ENCODE measurements around the gene MISP3.

Gene MISP3

DNA sequence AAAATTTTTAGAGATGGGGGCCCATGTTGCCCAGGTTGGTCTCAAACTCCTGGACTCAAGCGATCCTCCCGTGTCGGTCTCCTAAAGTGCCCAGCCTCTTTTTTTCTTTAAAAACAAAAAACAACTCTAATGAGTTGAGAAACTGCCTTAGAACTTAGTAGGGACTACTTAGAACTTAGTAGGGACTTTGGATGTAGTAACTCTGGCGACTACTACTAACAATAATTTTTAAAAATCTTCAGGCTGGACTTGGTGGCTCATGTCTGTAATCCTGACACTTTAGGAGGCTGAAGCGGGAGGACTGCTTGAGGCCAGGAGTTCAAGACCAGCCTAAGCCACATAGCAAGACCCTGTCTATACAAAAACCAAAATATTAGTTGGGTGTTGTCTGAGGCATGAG, 13.5 kb downstream of the MISP3 start:
- no peak overlapping the region for H3K9ac ChIP-seq (ENCODE audit: low read length)
- no peaks in the 10 kb centered on the region for H3K9me3 ChIP-seq (ENCODE audit: low read length)
- H3K4me3 ChIP-seq (ENCODE audit: low read depth in 1 of 2, low read length in 2 of 2): no peak overlapping the region
- H3K27ac ChIP-seq (ENCODE audit: low read depth, low read length): no peak overlapping the region
- H3K36me3 ChIP-seq (ENCODE audit: insufficient read depth, low read length): peaks cover 14% of the 10 kb centered on the region
- H3K4me1 ChIP-seq (ENCODE audit: insufficient read depth, low read length): peaks cover 15% of the 10 kb centered on the region
- H3K27me3 ChIP-seq (ENCODE audit: control insufficient read depth in 1 of 2, insufficient read depth in 2 of 2, low read length in 2 of 2): no peaks in the 10 kb centered on the region

DNA sequence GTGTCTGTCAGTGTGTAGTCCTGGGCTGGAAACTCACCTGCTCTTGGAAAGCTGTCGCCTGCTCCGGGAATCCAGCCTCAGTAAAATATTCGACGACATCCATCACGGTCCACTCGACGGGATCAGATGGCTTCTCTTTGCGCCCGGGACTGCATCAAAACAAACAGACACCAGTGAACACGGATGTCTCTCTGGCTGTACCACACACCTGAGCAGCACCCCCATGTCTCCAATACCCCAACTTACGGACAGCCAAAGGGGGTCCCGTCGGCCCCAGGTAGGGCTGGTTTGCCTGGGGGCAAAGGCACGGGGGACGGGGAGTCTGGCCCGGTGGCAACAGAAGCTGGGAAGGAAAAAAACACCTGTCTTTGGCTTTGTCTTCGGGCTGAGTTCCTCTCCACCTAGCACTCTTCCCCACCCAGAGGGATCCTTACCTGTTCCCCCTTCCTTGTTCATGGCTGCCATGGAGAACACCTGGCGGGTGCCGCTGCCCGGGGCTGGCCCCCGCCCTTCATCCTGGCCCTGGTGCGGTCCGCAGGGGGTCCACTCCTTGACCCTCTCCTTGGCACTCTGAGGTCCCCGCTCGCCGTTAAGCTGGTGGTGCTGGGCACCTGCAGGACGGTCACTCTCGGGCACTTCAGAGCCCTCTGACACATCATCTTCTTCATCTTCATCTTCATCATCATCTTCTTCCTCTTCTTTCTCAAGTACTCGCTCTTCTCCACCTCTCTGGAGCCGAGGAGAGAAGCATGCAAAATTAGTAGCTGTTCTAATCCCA, 16.2 kb downstream of the MISP3 start:
- peaks cover 14% of the 10 kb centered on the region for H3K4me1 ChIP-seq (ENCODE audit: insufficient read depth, low read length)
- peak overlapping the region; percentile 32 to 52 for H3K4me3 ChIP-seq (ENCODE audit: low read depth in 1 of 2, low read length in 2 of 2)
- peaks cover 14% of the 10 kb centered on the region for H3K36me3 ChIP-seq (ENCODE audit: insufficient read depth, low read length)
- peaks cover 6% of the 10 kb centered on the region for H3K9me3 ChIP-seq (ENCODE audit: low read length)
- H3K27ac ChIP-seq (ENCODE audit: low read depth, low read length): no peak overlapping the region
- H3K9ac ChIP-seq (ENCODE audit: low read length): no peak overlapping the region
- no peaks in the 10 kb centered on the region for H3K27me3 ChIP-seq (ENCODE audit: control insufficient read depth in 1 of 2, insufficient read depth in 2 of 2, low read length in 2 of 2)

DNA sequence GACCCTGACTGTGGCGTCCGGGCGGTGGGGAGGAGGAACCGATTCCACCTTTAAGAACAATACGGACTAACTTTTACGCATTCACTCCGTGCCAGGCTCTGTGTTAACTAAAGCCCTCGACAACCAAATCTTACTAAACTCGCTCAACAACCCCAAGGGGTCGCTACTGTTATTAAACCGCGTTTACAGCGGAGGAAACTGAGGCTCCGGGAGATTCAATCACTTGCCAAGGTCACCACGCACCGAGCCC, 16.8 kb downstream of the MISP3 start:
- Histone ChIP-seq H3K36me3 (ENCODE audit: insufficient read depth, low read length) (peaks cover 14% of the 10 kb centered on the region), H3K4me1 (ENCODE audit: insufficient read depth, low read length) (peaks cover 14% of the 10 kb centered on the region), H3K4me3 (ENCODE audit: low read depth in 1 of 2, low read length in 2 of 2) (peak overlapping the region; percentile 32 to 52), H3K27me3 (ENCODE audit: control insufficient read depth in 1 of 2, insufficient read depth in 2 of 2, low read length in 2 of 2) (no peaks in the 10 kb centered on the region), H3K27ac (ENCODE audit: low read depth, low read length) (no peak overlapping the region), H3K9ac (ENCODE audit: low read length) (no peak overlapping the region), H3K9me3 (ENCODE audit: low read length) (peaks cover 6% of the 10 kb centered on the region)

- H3K4me3 ChIP-seq (ENCODE audit: low read depth in 1 of 2, low read length in 2 of 2): peak overlapping the region; percentile 42 to 52
- no peaks in the 10 kb centered on the region for H3K27me3 ChIP-seq (ENCODE audit: control insufficient read depth in 1 of 2, insufficient read depth in 2 of 2, low read length in 2 of 2)
- peaks cover 6% of the 10 kb centered on the region for H3K9me3 ChIP-seq (ENCODE audit: low read length)
- peak overlapping the region; percentile 58 for H3K27ac ChIP-seq (ENCODE audit: low read depth, low read length)
- peaks cover 14% of the 10 kb centered on the region for H3K36me3 ChIP-seq (ENCODE audit: insufficient read depth, low read length)
- H3K4me1 ChIP-seq (ENCODE audit: insufficient read depth, low read length): peaks cover 14% of the 10 kb centered on the region
- H3K9ac ChIP-seq (ENCODE audit: low read length): no peak overlapping the region
These were observed 17.3 kb downstream of the MISP3 start for GRCh38 chr19:14089662-14090508.

GRCh38 chr19:14090509-14091080, 18.0 kb downstream of the MISP3 start, which contains the start of gene SAMD1:
SAMD1 (minus strand) TSS chr19:14090751.
- no peaks in the 10 kb centered on the region for H3K27me3 ChIP-seq (ENCODE audit: control insufficient read depth in 1 of 2, insufficient read depth in 2 of 2, low read length in 2 of 2)
- H3K4me1 ChIP-seq (ENCODE audit: insufficient read depth, low read length): peaks cover 14% of the 10 kb centered on the region
- no peak within 1 kb of the TSS for H3K9ac ChIP-seq (ENCODE audit: low read length)
- peak within 1 kb of the TSS; percentile 92 for H3K27ac ChIP-seq (ENCODE audit: low read depth, low read length)
- peaks cover 14% of the 10 kb centered on the region for H3K36me3 ChIP-seq (ENCODE audit: insufficient read depth, low read length)
- peak within 1 kb of the TSS; percentile 60 to 87 for H3K4me3 ChIP-seq (ENCODE audit: low read depth in 1 of 2, low read length in 2 of 2)
- peaks cover 6% of the 10 kb centered on the region for H3K9me3 ChIP-seq (ENCODE audit: low read length)

DNA sequence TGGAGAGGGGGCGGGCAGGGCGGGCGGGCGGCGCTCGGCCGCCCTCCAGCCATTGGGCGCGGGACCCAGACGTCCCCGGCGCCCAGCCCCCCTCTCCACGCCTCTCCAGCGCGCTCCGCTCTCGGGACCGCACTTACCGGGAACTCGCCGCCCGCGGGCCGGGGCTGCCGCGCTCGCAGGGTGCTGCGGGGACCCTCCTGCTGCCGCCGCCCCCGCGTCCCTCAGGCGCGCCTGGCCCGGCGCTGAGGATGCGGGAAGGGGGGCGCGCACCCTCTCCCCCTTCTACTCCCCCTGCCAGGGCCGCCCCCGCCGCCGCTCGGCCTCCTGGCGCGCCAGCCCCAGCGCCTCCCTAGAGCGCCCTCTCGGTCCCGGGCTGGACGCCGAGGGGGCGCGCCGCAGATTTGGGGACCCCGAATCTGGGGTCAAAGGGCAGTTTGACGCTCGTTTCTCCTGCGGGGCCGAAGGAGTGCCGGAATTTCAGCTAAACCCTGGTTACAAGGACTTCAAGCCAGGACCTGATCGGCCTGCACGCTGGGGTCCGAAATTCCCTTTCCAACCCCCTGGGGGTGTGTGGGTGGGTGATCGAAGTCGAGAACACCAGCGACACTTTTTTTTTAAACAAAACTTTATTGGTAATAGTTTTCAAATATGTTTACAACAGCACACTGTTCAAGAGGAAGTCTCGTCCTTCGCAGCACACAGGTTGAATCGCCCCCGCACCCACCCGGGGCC, 18.7 kb downstream of the MISP3 start:
- Histone ChIP-seq H3K4me3 (ENCODE audit: low read depth in 1 of 2, low read length in 2 of 2) (peak overlapping the region; percentile 60 to 87), H3K9ac (ENCODE audit: low read length) (no peak overlapping the region), H3K27me3 (ENCODE audit: control insufficient read depth in 1 of 2, insufficient read depth in 2 of 2, low read length in 2 of 2) (no peaks in the 10 kb centered on the region), H3K4me1 (ENCODE audit: insufficient read depth, low read length) (peaks cover 14% of the 10 kb centered on the region), H3K27ac (ENCODE audit: low read depth, low read length) (peak overlapping the region; percentile 92), H3K36me3 (ENCODE audit: insufficient read depth, low read length) (peaks cover 14% of the 10 kb centered on the region), H3K9me3 (ENCODE audit: low read length) (peaks cover 6% of the 10 kb centered on the region)

DNA sequence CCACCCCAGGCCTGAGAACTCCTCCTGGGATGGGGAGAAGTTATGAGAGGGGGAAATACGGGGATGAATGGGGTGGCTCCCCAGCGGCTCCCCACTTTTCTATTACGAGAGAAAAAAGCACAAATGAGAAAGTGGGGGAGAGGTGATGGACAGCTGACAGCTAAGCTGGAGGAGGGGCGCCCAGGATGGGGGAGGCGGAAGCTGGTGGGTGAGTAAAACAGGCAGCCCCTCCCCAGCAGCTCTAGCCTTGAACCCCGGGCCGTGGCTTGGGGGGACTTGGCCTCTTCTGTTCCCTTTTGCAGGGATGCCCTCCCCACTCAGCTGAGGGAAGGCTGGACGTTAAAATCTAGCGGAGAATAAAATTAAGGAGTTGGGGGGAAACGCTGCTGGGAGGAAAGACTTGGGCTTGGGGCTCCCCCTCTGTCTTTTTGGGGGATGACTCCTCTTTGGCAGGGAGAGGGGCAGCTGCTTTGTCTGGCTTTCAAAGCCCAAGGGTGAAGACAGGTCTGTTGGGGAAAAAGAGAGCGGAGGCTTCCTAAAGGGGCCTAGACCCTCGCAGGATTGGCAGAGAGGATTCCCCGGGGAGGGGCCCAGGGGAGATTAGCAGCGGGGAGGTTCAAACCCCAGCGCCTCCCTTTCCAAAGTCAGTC, 19.4 kb downstream of the MISP3 start:
- H3K4me3 ChIP-seq (ENCODE audit: low read depth in 1 of 2, low read length in 2 of 2): peak overlapping the region; percentile 60 to 87
- H3K9ac ChIP-seq (ENCODE audit: low read length): no peak overlapping the region
- no peaks in the 10 kb centered on the region for H3K27me3 ChIP-seq (ENCODE audit: control insufficient read depth in 1 of 2, insufficient read depth in 2 of 2, low read length in 2 of 2)
- H3K9me3 ChIP-seq (ENCODE audit: low read length): peaks cover 6% of the 10 kb centered on the region
- H3K27ac ChIP-seq (ENCODE audit: low read depth, low read length): peak overlapping the region; percentile 92
- H3K4me1 ChIP-seq (ENCODE audit: insufficient read depth, low read length): peaks cover 14% of the 10 kb centered on the region
- peaks cover 21% of the 10 kb centered on the region for H3K36me3 ChIP-seq (ENCODE audit: insufficient read depth, low read length)

DNA sequence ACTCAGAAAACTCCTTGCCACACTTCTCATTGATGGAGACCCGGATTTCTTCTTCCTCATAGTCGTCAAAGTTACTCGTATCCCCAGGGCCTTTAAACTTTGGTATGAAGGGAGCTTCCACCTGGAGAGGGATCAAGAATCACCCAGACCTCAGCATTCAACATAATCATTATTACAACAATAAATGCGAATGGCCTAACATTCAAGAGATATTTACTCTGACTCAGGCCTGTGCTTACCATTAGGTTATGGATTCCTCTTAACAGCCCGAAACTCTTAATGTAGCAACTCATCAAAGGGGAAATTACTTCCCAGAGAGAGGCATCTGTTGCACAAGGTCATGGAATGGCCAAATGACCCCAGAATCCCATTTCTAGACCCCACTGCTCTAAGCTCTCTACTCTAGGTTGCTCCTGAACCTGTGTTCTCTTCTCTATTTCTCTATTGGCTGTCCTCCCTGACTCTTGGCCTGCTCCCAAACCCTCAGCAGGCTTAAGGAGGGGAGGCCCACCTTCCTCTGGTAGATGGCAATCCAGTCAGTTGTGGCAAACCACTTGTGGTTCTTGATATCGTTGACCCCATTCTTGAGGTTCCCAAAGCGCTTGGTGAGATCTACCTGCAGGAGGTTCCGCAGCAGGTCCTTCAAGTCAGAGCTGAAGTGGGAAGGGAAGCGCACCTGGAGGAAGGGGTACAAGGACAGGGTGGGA, 20.7 kb downstream of the MISP3 start:
- H3K36me3 ChIP-seq (ENCODE audit: insufficient read depth, low read length): peaks cover 29% of the 10 kb centered on the region
- H3K9me3 ChIP-seq (ENCODE audit: low read length): peaks cover 6% of the 10 kb centered on the region
- no peaks in the 10 kb centered on the region for H3K27me3 ChIP-seq (ENCODE audit: control insufficient read depth in 1 of 2, insufficient read depth in 2 of 2, low read length in 2 of 2)
- no peak overlapping the region for H3K4me3 ChIP-seq (ENCODE audit: low read depth in 1 of 2, low read length in 2 of 2)
- H3K27ac ChIP-seq (ENCODE audit: low read depth, low read length): no peak overlapping the region
- H3K4me1 ChIP-seq (ENCODE audit: insufficient read depth, low read length): peaks cover 14% of the 10 kb centered on the region
- no peak overlapping the region for H3K9ac ChIP-seq (ENCODE audit: low read length)

- peaks cover 19% of the 10 kb centered on the region for H3K36me3 ChIP-seq (ENCODE audit: insufficient read depth, low read length)
- no peak overlapping the region for H3K4me3 ChIP-seq (ENCODE audit: low read depth in 1 of 2, low read length in 2 of 2)
- no peak overlapping the region for H3K9ac ChIP-seq (ENCODE audit: low read length)
- H3K27me3 ChIP-seq (ENCODE audit: control insufficient read depth in 1 of 2, insufficient read depth in 2 of 2, low read length in 2 of 2): no peaks in the 10 kb centered on the region
- H3K4me1 ChIP-seq (ENCODE audit: insufficient read depth, low read length): peaks cover 7% of the 10 kb centered on the region
- H3K9me3 ChIP-seq (ENCODE audit: low read length): peaks cover 6% of the 10 kb centered on the region
- no peak overlapping the region for H3K27ac ChIP-seq (ENCODE audit: low read depth, low read length)
These were observed 22.3 kb downstream of the MISP3 start for GRCh38 chr19:14094854-14095253.

- no peak overlapping the region for H3K4me3 ChIP-seq (ENCODE audit: low read depth in 1 of 2, low read length in 2 of 2)
- H3K9me3 ChIP-seq (ENCODE audit: low read length): peaks cover 6% of the 10 kb centered on the region
- no peak overlapping the region for H3K9ac ChIP-seq (ENCODE audit: low read length)
- peaks cover 7% of the 10 kb centered on the region for H3K4me1 ChIP-seq (ENCODE audit: insufficient read depth, low read length)
- peaks cover 28% of the 10 kb centered on the region for H3K36me3 ChIP-seq (ENCODE audit: insufficient read depth, low read length)
- H3K27ac ChIP-seq (ENCODE audit: low read depth, low read length): no peak overlapping the region
- H3K27me3 ChIP-seq (ENCODE audit: control insufficient read depth in 1 of 2, insufficient read depth in 2 of 2, low read length in 2 of 2): no peaks in the 10 kb centered on the region
These were observed 23.8 kb downstream of the MISP3 start for GRCh38 chr19:14096272-14096992.
